ENCODE data around the gene UBE3A. TPM values are rescaled to one million over a fixed set of nuclear protein-coding genes. Genes with fewer than 3 reads are reported as not detected.

UBE3A gene
- total RNA-seq, 2 experiments from 2014 or later, result 102 to 110 TPM

GRCh38 chr15:25381579-25381978 lies 57.2 kb downstream of the UBE3A start:
- ATAC-seq (no peak), DNase-seq (no peak)
- TF ChIP-seq CTCF (IDR thresholded peaks at IDR 0.05), result no peak
- intact Hi-C loops (cut with micrococcal nuclease), result no loop called here
- CTCF ChIA-PET, result no interaction called here
- H3K27me3 Mint-ChIP-seq, result no peaks in the 10 kb centered on the region
- H3K9me3 Mint-ChIP-seq, result peaks cover 25% of the 10 kb centered on the region
- H3K4me1 Mint-ChIP-seq (ENCODE audit: low read depth), result peaks cover 32% of the 10 kb centered on the region
- no peak overlapping the region for H3K4me3 Mint-ChIP-seq
- POLR2A ChIA-PET, result no interaction called here
- H3K27ac Mint-ChIP-seq, result no peak overlapping the region
- peaks cover 75% of the 10 kb centered on the region for H3K36me3 Mint-ChIP-seq (ENCODE audit: low read depth)

- POLR2A ChIA-PET, result no interaction called here
Measured at GRCh38 chr15:25378501-25378901, 60.3 kb downstream of the UBE3A start.

GRCh38 chr15:25375557-25375956 lies 63.3 kb downstream of the UBE3A start:
- ATAC-seq (no peak), DNase-seq (no peak)
- peaks cover 80% of the 10 kb centered on the region for H3K36me3 Mint-ChIP-seq (ENCODE audit: low read depth)
- ChIA-PET CTCF (no interaction called here), POLR2A (interaction anchor here (1.2 kb wide), 1 partner anchor 9 kb away, joined by 3 read pairs; no protein-coding TSS in a partner anchor)
- no peak for TF ChIP-seq CTCF (IDR thresholded peaks at IDR 0.05)
- intact Hi-C loops (cut with micrococcal nuclease), result no loop called here
- H3K4me1 Mint-ChIP-seq (ENCODE audit: low read depth), result peaks cover 26% of the 10 kb centered on the region
- no peak overlapping the region for H3K4me3 Mint-ChIP-seq
- no peaks in the 10 kb centered on the region for H3K9me3 Mint-ChIP-seq
- H3K27me3 Mint-ChIP-seq, result no peaks in the 10 kb centered on the region
- no peak overlapping the region for H3K27ac Mint-ChIP-seq

More at GRCh38 chr15:25378501-25378901, 60.3 kb downstream of the UBE3A start:
- no peak for TF ChIP-seq CTCF (IDR thresholded peaks at IDR 0.05)
- Mint-ChIP-seq H3K4me3 (no peak overlapping the region), H3K9me3 (peaks cover 11% of the 10 kb centered on the region), H3K27me3 (no peaks in the 10 kb centered on the region), H3K4me1 (ENCODE audit: low read depth) (peaks cover 28% of the 10 kb centered on the region), H3K27ac (no peak overlapping the region), H3K36me3 (ENCODE audit: low read depth) (peaks cover 74% of the 10 kb centered on the region)
- no peak for DNase-seq
- intact Hi-C loops (cut with micrococcal nuclease), result no loop called here
- no peak for ATAC-seq
- CTCF ChIA-PET, result interaction anchor here (1.4 to 1.5 kb wide), 2 partner anchors 16 to 19 kb away, joined by 3 read pairs; no protein-coding TSS in a partner anchor

GRCh38 chr15:25374143-25374542 lies 64.7 kb downstream of the UBE3A start:
- peaks cover 22% of the 10 kb centered on the region for H3K4me1 Mint-ChIP-seq (ENCODE audit: low read depth)
- no peaks in the 10 kb centered on the region for H3K27me3 Mint-ChIP-seq
- H3K9me3 Mint-ChIP-seq, result no peaks in the 10 kb centered on the region
- DNase-seq, result no peak
- ChIA-PET CTCF (no interaction called here), POLR2A (no interaction called here)
- TF ChIP-seq CTCF (IDR thresholded peaks at IDR 0.05), result no peak
- intact Hi-C loops (cut with micrococcal nuclease), result no loop called here
- H3K27ac Mint-ChIP-seq, result no peak overlapping the region
- peaks cover 83% of the 10 kb centered on the region for H3K36me3 Mint-ChIP-seq (ENCODE audit: low read depth)
- ATAC-seq, result no peak
- H3K4me3 Mint-ChIP-seq, result no peak overlapping the region

- TF ChIP-seq CTCF (IDR thresholded peaks at IDR 0.05), result no peak
- intact Hi-C loops (cut with micrococcal nuclease), result no loop called here
- no peaks in the 10 kb centered on the region for H3K9me3 Mint-ChIP-seq
- ChIA-PET POLR2A (no interaction called here), CTCF (no interaction called here)
- H3K27ac Mint-ChIP-seq, result no peak overlapping the region
- no peaks in the 10 kb centered on the region for H3K27me3 Mint-ChIP-seq
- H3K4me3 Mint-ChIP-seq, result no peak overlapping the region
- ATAC-seq, result no peak
- peaks cover 80% of the 10 kb centered on the region for H3K36me3 Mint-ChIP-seq (ENCODE audit: low read depth)
- DNase-seq, result no peak
- peaks cover 19% of the 10 kb centered on the region for H3K4me1 Mint-ChIP-seq (ENCODE audit: low read depth)
Measured at GRCh38 chr15:25372298-25372697, 66.5 kb downstream of the UBE3A start.

Data from activated CD8-positive, alpha-beta T cell treated with anti-CD3 and anti-CD28 coated beads for 36 hours (primary cell).